Activated CD4-positive, CD25-positive, alpha-beta regulatory T cell (primary cell): ENCODE data around the gene PMPCA.
"Not testable (repeated sequence)": the region's sequence is repeated elsewhere in the genome, so short reads cannot be mapped to it uniquely, and the experiment has no call there.

Source experiments
- DNase-seq, 4 experiments: peaks; one replicate each; lab custom pipeline; 2025; lab: John Stamatoyannopoulos, UW

Gene PMPCA

GRCh38 chr9:136412962-136413361 is 2.5 kb downstream of the PMPCA start:
- no peak for DNase-seq

GRCh38 chr9:136416427-136416826 is 6.0 kb downstream of the PMPCA start:
- DNase-seq: no peak

- DNase-seq: no peak
These were observed 6.5 kb downstream of the PMPCA start for GRCh38 chr9:136416914-136417313.

- DNase-seq: no peak
These were observed 8.0 kb downstream of the PMPCA start for GRCh38 chr9:136418182-136419091.

GRCh38 chr9:136419092-136419420 is 8.6 kb downstream of the PMPCA start:
- no peak for DNase-seq

GRCh38 chr9:136421791-136422190 is 11.3 kb downstream of the PMPCA start:
- no peak for DNase-seq

GRCh38 chr9:136422876-136423275 is 12.4 kb downstream of the PMPCA start:
- no peak for DNase-seq

- no peak for DNase-seq
These were observed 13.1 kb downstream of the PMPCA start for GRCh38 chr9:136423432-136424146.

GRCh38 chr9:136424750-136425362 is 14.4 kb downstream of the PMPCA start:
- DNase-seq: no peak

- not testable (repeated sequence) for DNase-seq
These were observed 14.9 kb downstream of the PMPCA start for GRCh38 chr9:136425367-136425766.

GRCh38 chr9:136426787-136427186 is 16.3 kb downstream of the PMPCA start:
- DNase-seq: no peak

- DNase-seq: no peak
These were observed 18.7 kb downstream of the PMPCA start for GRCh38 chr9:136429075-136429628.

GRCh38 chr9:136429683-136430491 is 19.4 kb downstream of the PMPCA start:
- DNase-seq: no peak

GRCh38 chr9:136430588-136431234 is 20.3 kb downstream of the PMPCA start:
- no peak for DNase-seq

- DNase-seq: no peak
These were observed 21.4 kb downstream of the PMPCA start for GRCh38 chr9:136431782-136432350.

- DNase-seq: no peak
These were observed 22.1 kb downstream of the PMPCA start for GRCh38 chr9:136432591-136432990.

- DNase-seq: no peak
These were observed 22.7 kb downstream of the PMPCA start for GRCh38 chr9:136433043-136433715.

GRCh38 chr9:136433849-136434579 is 23.6 kb downstream of the PMPCA start:
- no peak for DNase-seq

- DNase-seq: no peak
These were observed 24.2 kb downstream of the PMPCA start for GRCh38 chr9:136434580-136435169.
